IPS DF 4.7 (cell line): ENCODE measurements around the gene PCNX1.

Experiments
- DNase-seq: peaks from one replicate; pipeline ENCODE4 v3.0.0-alpha.2; 2013; ENCODE audit warnings: low spot score; ENCODE audit errors: extremely low read depth

Gene PCNX1

DNA sequence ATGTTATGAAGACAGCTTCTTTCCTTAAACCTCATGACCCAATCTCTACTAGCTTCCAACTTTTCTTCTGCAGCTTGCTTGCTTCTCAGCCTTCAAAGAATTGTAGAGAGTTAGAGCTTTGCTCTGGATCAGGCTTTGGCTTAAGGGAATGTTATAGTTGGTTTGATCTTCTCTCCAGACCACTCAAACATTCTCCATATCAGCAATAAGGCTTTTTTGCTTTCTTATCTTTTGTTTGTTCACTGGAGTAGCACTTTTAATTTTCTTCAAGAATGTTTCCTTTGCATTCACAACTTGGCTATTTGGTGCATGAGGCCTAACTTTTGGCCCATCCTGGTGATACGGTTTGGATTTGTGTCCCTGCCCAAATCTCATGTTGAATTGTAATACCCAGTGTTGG lies 163.8 kb downstream of the PCNX1 start:
- DNase-seq: no peak

DNA sequence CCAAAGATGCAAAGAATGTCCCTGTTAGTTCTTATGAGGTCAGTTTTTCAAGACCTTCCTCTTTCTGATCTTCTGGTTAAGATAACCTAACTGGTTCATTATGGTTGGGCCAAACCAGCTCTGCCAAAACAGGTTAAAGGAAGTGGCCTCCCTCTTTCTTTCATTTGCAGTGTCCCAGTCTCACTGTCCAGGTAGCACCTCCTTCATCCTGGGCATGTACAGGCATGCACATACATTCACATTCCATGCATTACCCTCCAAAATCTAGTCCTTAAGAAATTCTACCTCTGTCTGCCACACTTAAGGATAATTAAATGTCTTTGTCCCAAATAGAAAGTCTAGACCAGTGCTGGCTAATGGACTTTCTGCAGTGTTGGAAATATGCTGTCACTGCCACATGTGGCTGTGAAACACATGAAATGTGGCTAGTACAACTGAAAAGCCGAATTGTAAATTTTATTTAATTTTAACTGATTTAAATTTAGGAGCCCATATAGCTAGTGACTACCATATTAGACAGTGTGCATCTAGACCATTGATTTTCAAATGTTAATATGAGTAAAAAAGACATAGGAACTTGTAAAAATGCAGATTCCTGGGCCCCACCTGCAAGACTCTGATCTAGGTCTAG lies 169.3 kb downstream of the PCNX1 start:
- DNase-seq: no peak

DNA sequence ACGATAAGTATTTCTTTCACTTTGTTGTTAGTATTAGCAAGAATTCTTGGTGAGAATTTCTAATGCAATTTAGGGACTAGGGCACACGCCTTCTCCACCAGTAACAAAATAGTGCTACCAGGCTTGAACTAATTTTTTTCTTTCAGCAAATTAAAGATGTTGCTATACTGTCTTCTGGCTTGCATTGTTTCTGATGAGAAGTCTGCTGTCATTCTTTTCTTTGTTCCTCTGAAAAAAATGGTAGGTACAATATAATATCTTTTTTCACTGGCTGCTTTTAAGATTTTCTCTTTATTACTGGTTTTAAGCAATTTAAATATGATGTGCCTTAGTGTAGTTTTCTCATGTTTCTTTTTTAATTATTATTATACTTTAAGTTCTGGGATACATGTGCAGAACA lies 171.2 kb downstream of the PCNX1 start:
- DNase-seq: no peak

DNA sequence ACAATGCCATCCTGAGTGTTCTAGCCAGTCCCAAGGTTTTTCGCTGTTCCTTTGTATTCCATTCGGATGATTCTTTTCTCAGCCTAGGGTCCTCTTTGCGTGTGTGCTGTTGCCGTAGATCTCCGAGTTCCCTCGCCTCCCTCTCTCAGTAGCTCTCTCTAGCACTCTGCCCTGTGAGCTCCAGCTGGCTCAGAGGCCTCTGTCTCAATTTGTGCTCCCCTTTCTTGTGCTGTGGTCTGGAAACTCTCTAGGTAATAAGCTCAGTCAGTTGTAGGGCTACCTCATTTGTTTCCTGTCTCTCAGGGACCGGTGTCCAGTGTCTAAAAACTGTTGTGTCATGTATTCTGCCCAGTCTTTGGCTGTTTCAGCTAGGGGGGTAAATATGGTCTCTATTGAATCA lies 179.3 kb downstream of the PCNX1 start:
- DNase-seq: no peak

DNA sequence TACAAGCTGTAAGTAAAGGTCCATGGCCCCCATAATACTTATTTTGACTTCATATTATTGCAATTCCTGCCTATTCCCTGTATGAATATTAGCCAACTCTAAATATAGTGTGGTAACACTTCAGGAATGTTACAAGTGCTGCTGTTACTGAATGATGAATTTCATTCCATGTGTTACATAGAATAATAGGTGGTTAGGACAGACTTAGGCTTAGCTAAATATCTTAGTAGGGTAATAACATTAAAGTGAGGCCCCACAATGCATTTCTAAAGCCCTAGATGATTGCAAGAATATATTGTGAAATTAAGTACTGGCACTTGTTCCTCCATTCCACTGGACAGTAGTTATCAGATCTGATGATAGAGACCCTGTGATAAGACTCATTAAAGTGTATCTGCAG lies 182.7 kb downstream of the PCNX1 start:
- no peak for DNase-seq

DNA sequence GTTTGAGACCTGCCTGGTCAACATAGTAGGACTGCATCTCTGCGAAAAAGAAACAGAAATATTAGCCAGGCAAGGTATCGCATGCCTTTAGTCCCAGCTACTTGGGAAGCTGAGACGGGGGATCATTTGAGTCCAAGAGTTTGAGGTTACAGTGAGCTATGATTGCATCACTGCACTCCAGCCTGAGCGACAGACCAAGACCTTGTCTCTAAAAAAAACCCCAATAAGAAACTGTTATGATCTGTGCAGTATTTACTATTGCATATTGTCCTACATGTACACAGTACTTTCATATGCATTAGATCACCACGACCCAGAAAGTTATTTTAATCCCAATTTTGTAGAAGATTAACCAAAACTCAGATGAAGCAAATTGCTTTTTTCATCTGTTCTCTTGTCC lies 187.5 kb downstream of the PCNX1 start:
- no peak for DNase-seq

DNA sequence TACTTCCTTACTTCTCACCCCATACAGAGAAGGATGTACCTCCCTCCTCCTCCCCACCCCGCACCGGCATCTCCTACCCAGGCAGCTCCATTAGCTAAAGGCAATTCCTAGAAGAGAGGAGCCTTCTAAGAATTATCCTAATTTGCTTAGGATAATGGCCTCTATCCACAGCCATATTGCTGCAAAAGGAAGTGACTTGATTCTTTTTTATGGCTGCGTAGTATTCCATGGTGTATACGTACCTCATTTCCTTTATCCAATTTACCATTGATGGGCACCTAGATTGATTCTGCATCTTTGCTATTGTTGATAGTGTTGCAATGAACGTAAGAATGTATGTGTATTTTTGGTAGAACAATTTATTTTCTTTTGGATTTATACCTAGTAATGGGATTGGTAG lies 189.7 kb downstream of the PCNX1 start:
- no peak for DNase-seq

DNA sequence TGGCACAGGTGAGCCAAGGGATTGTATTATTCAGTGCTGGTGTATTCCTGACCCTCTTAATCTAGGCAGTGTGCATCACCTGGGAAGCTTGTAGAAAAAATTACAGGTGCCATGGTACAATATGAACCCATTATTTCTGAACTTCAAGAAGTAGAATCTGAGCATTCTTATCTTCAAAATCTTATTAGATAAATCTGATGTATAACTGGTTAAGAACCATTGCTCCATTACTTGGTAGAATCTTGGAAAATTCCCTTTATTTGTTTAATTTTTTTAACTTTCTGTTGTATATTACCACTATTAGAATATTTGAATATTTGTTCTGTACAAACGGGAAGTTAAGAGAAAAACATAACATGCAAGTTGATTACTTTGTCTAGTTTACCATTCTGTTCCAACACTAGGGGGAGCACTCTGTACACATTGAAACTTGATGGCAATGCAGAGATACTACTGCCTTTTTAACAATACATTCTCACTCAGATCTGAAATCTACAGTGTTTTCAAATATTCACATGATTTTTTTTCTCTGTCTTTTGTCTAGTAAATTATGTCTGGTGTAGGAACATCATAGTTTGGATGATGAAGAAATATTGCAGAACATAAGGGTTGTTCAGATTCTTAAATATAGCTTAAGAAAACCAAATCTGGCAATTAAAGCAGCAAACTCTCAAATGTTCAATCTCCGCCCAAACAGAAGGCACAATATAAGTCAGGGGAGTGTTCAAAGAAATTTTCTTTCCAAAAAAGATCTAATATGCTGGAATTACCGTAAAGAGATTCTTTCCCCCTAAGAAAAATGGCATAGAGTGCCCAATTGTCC lies 196.6 kb downstream of the PCNX1 start:
- no peak for DNase-seq

DNA sequence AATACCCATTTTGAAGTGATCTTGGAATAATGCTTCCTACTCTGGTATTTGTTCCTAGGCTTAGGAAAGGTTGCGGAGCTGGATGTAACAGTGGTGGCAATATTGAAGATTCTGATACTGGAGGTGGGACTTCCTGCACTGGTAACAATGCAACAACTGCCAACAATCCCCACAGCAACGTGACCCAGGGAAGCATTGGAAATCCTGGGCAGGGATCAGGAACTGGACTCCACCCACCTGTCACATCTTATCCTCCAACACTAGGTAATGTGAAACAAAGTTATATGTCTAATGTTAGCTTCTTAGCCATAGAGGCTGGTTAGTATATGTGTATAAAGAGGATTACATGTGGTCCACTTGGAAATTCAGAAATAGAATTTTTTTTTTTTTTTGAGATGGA lies 197.9 kb downstream of the PCNX1 start:
- DNase-seq: no peak

DNA sequence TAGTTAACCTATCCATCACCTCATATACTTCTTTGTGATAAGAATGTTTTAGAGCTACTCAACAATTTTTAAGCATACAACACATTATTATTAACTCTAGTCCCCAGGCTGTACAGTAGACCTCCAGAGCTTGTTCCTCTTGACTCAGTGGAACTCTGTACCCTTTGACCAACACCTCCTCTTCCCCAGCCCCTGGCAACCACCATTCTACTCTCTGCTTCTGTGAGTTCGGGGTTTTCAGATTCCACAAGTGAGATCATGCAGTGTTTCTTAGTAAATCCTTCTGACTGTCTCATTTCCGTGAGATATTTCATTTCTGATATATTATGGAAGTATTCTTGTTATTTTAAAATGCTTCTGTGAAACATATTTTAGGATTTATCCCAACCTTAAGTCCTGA lies 200.7 kb downstream of the PCNX1 start:
- no peak for DNase-seq

DNA sequence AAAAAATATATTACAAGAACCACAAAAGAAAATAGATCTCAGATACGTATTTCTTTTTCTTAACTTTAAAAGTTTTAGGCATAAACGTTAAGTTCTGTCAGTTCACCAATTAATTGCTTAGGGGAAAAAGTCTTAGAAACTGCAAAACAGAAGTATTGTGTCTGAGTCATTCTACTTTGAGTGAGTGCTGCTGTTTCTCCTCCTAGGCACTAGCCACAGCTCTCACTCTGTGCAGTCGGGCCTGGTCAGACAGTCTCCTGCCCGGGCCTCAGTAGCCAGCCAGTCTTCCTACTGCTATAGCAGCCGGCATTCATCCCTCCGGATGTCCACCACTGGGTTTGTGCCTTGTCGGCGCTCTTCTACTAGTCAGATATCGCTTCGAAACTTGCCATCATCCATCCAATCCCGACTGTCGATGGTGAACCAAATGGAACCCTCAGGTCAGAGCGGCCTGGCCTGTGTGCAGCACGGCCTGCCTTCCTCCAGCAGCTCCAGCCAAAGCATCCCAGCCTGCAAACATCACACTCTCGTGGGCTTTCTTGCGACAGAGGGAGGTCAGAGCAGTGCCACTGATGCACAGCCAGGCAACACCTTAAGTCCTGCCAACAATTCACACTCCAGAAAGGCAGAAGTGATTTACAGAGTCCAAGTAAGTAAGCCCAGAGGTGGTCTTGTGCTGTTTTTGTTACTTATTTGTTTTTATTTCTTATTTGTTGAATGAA lies 201.3 kb downstream of the PCNX1 start:
- DNase-seq: no peak

DNA sequence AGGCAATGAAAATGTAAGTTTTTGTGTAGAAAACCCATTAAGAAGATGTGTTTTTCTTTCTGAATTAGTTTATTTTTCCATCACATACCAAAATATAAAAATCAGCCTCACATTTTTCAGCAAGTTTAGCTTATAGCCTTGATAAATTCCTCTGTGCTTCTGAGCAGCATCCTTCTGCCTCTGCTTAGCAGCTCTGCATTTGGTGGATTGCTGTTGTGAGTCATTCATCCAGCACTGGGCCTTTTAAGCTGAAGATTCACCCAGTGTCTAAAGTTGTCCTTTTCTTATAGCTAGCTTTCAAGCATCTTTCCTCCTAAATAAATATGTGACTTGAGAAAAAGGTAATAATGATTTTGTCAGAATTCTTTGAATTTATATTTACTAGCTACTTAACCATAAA lies 206.1 kb downstream of the PCNX1 start:
- DNase-seq: no peak

DNA sequence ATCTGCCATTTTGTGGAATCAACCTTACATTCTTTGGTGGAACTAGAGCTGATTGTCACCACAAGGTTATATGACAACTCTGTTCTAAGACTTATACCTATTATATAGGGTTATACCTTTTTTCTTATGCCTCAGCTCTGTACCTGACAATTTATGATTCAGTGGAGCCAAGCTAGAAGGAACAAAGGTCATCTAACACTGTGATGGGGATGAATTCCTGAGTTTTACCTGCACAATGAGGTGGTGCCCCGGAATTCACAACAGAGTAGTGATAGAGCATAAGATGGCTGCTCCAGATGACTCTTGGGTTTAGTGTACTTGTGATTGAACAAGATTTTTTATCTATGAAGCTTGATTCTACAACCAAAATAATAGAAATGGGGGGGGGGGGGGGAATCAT lies 207.3 kb downstream of the PCNX1 start:
- no peak for DNase-seq

DNA sequence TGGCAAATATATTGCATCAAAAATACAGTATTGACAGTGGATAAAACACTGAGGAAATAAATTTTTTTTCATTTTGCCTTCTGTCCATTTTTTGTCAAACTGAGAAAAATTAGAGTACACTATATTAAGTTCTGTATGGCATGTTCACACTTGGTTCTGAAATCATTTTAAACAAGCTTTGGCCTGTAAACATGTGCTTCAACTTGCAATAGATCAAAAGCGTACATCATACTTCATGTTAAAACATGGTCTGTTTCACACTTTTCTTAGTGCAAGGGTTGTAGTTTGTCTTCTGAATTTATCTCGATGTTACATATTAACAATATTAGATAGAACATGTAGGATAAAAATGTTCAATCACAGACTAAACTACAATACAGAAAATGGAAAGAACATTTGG lies 208.0 kb downstream of the PCNX1 start:
- no peak for DNase-seq

DNA sequence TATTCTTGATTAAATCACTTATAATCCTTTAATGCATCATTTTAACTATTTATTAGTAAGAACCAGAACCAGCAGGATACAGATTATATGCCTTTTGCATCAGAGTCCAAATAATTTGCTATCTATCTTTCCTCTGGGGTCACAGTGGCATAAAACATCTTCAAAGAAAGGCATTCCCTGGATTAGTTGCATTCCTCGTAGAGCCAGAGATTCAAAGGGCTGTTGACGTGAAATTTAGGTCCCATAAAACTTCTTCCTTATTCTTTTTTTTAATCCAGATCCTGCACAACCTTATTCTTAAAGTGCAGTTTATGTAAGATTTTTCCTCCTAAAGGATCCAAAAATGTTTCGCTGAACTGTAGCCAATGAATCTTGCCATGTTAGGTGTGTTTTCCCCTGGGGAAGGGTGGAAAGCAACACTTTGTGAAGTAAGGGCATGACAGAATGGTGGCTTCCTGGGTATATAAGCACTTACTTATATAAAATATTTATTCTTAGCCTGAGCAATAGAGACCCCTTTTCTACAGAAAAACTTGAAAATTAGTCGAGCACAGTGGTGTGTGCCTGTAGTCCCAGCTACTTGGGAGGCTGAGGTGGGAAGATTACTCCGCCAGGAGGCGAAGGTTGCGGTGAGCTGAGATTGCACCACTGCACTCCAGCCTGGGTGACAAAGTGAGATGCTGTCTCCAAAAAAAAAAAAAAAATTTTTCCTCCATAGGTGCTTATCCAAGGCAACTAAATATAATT lies 208.7 kb downstream of the PCNX1 start:
- DNase-seq: no peak

DNA sequence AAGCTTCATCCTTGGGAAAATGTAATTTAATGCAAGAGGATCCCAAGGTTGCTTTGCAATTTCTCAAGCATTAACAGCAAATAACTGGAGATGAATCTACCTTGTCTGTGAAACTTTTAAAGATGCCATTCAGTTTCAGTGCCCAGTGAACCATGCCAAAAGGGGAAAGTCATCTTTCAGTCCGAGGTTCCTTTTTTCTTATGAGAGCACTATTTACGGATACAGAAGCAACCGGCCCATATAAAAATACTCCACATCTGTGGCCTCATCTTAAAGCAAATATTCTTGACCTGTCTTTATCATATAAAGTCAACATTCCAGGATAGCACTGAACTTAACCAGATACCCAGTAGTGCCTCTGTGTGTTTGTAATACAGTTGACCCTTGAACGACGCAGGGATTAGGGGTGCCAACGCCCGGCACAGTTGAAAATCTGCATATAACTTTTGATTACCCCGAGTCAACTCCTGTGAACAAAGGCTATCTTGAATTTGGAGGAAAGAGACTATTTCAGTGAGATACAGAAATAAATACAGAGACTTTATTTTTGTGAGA lies 209.4 kb downstream of the PCNX1 start:
- no peak for DNase-seq

DNA sequence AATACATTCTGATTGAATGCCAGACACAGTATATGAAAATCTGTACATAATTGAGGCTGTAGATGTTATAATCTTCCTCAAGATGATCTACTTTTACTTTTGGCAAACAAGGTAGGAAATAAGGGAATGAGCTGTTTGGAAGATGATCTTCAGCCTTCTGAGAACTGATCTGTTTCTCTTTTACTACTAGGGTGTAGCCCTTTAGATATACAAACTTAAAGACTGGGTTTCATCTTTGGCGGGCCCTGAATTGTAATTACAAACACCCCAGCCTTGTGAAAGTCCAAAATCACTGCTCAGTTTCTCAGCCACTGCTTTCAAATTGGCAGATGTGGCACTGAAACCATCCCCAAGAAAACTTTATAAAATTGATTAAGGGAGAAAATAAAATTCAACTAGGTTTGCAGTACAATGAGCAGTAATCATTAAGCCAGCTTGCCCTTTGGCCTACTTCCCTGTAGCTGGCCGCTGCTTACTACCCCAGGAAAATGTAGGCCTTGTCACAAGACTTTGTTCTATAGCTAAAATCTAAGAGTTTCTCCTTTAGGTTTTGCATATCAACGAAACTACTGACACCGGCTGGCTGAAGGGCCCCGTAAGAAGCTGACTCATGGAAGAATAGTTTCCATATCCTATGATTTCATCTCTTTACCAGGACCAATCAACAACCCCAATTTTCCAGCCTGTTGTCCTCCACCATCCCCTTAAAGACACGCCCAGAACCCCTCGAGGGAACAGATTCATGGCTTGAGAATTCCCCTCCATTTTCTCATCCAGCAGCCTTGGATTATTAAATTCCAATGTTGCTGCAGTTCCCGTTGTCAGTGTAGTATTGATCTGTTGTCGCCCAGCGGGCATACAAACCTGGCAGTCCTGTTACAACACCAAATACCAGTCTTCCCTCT lies 210.8 kb downstream of the PCNX1 start:
- DNase-seq: no peak

DNA sequence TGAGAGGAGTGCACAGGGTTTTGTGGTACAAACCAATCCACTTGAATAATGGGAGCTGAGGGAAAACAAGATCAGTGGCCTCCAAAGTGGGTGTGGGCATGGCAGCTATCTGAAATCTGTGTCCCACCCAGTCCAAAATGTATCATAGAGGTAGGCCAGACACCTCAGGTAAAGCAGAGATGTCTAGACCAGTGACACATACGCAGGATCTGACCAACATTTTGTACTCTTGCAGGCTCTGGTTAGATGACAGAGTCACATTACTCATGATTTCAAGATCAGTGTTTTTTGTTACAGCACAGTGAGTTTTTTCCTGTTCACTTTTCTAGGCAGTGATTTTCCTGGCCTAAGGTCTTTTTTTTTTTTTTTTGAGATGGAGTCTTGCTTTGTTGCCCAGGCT lies 211.8 kb downstream of the PCNX1 start:
- DNase-seq: no peak

DNA sequence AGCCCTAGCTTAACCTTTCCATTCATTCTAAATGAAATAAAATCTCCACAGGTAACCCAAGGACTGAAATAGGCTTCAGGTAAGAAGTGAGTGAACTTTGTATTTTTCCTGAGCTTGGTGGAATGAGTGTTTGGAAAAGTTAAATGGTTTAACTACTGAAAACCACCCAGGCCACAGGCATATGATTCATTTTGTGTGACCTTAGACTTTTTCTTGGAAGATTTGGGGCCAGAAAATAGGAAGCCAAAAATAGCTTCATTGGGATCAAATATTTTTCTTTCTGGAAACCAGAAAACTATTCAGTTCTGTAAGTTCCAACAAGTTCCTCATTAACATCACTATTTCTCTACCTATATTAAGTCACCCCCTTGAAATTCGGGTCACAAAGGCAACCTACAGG lies 212.6 kb downstream of the PCNX1 start:
- DNase-seq: no peak

DNA sequence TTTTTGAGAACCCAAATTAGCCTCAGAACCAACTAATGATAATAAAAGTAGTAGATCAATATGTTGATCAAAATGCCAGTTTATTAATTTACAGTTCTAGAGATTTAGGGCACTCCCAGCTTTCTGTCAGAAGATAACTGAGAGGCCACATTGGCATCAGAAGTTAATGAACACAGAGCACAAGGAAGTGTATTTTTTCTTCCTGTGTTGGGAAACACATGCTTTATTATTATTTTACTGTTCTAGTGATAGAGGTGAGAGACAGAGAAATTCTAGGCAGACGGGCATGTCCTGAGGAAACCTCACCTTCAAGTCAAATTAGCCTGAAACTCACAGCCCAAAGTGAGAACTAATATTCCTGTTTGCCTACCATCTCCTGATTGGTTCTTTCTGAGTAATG lies 213.7 kb downstream of the PCNX1 start:
- no peak for DNase-seq

DNA sequence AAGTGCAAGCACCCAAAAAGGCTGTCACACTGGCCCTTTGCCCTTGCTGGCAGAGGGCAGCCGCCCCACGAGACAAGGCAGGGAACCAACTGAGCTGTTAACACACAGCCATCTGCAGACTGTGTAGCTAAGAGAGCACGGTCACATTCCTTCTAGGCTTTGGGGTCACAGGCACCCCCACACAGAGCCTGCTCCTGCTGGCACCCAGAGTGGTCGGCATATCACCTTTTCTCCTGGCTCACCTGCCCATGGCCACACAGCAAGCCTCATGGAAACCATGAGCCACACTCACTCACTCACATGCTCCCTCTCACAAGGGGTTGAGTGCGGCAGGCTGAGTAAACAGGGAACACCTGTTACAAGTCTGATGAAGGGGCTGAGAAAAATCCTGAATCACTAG lies 214.5 kb downstream of the PCNX1 start:
- DNase-seq: no peak
